Colonic mucosa (tissue), 4 donors: ENCODE measurements around the gene FBXO24. TPM values are rescaled to one million over a fixed set of nuclear protein-coding genes. Genes with fewer than 3 reads are reported as not detected.

Experiments
- DNase-seq: peaks from one replicate; pipeline ENCODE4 v3.0.0-alpha.2; 2020
- H3K27ac ChIP-seq: fragments of 200-600 bp; one replicate; pipeline ENCODE4 v1.8.0; 2021
- H3K27me3 ChIP-seq: fragments of 200-600 bp; one replicate; pipeline ENCODE4 v1.8.0; 2021
- H3K36me3 ChIP-seq: fragments of 200-600 bp; one replicate; pipeline ENCODE4 v1.8.0; 2021
- H3K4me1 ChIP-seq: fragments of 200-600 bp; one replicate; pipeline ENCODE4 v1.8.0; 2021; ENCODE audit warnings: mild to moderate bottlenecking
- H3K4me3 ChIP-seq: fragments of 200-600 bp; one replicate; pipeline ENCODE4 v1.8.0; 2021
- H3K9ac ChIP-seq, 2 donors: one replicate each; pipeline ENCODE4 v1.7.0; 2013; ENCODE audit warnings: control low read depth in 2 of 2, low read depth in 2 of 2, low read length in 2 of 2
- H3K9me3 ChIP-seq: fragments of 200-600 bp; one replicate; pipeline ENCODE4 v1.8.0; 2021
- intact Hi-C: fragments of 100-400 bp; cut with DNase I; formaldehyde crosslinking; loops from one replicate; pipeline ENCODE4 v1.14.1; 2022
- total RNA-seq, 2 donors: library from RNA; stranded (reverse); fragmentation: NEBNext Ultra II Directional in 1 of 2; extraction: Animal tissue kit (Norgen Biotek cat#: 25700) in 1 of 2; gene quantifications; one replicate each; pipeline ENCODE4 v1.2.1, GENCODE V29; 2021
- TF ChIP-seq, protein P1 (sequence below): fragments of 200-600 bp; IDR thresholded peaks from one replicate; pipeline ENCODE4 v1.8.0; 2022; ENCODE audit warnings: antibody characterized with exemption, mild to moderate bottlenecking
- donor health status: healthy.
- donor health status: DM: no; HTN: no; CAD: no.
- donor health status: DM: no; HTN: no; CAD: no.

The FBXO24 gene
- total RNA-seq, 2 donors from 2014 or later: 0.21 to 1.8 TPM

DNA sequence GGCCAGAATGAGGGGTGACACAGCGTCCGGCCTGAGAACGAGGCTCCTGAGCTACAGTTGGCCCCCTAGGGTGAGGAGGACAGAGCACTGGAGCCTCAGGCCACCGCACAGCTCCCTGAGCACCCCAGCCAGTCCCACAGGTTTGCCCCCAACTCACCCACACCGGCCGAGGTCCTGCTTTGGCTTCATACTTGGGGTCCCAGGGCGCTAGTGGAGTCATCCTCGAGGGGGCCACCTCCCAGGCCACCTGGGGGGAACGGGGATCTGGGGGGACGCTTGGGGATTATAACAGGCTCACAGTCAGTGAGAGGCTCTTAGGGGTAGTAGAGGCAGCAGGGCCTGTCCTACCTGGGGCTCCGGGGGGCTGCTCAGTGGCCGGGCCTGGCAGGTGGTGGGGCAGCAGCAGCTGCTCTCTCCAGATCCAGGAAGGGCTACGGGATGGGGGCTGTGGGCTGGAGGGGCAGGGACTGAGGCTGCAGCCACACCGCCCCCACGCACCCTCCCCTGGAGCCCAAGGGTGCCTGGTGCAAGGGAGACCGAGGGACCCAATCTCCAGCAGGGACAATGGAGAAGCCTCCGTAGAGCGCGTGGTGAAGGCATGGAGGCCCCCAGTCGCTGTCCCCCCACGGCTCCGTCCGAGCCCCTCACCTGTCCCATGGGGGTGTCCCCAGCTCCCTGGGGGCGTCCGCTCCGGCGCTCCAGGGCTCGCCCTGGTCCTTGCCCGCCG is 13.0 kb upstream of the FBXO24 start:
- H3K27ac ChIP-seq: no peak overlapping the region
- H3K36me3 ChIP-seq: peaks cover 6% of the 10 kb centered on the region
- DNase-seq: no peak
- TF ChIP-seq, protein P1, sequence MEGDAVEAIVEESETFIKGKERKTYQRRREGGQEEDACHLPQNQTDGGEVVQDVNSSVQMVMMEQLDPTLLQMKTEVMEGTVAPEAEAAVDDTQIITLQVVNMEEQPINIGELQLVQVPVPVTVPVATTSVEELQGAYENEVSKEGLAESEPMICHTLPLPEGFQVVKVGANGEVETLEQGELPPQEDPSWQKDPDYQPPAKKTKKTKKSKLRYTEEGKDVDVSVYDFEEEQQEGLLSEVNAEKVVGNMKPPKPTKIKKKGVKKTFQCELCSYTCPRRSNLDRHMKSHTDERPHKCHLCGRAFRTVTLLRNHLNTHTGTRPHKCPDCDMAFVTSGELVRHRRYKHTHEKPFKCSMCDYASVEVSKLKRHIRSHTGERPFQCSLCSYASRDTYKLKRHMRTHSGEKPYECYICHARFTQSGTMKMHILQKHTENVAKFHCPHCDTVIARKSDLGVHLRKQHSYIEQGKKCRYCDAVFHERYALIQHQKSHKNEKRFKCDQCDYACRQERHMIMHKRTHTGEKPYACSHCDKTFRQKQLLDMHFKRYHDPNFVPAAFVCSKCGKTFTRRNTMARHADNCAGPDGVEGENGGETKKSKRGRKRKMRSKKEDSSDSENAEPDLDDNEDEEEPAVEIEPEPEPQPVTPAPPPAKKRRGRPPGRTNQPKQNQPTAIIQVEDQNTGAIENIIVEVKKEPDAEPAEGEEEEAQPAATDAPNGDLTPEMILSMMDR: no peak
- no peak overlapping the region for H3K9ac ChIP-seq
- intact Hi-C loops: no loop called here
- H3K9me3 ChIP-seq: no peaks in the 10 kb centered on the region
- H3K4me3 ChIP-seq: no peak overlapping the region
- no peaks in the 10 kb centered on the region for H3K27me3 ChIP-seq
- peaks cover 7% of the 10 kb centered on the region for H3K4me1 ChIP-seq

DNA sequence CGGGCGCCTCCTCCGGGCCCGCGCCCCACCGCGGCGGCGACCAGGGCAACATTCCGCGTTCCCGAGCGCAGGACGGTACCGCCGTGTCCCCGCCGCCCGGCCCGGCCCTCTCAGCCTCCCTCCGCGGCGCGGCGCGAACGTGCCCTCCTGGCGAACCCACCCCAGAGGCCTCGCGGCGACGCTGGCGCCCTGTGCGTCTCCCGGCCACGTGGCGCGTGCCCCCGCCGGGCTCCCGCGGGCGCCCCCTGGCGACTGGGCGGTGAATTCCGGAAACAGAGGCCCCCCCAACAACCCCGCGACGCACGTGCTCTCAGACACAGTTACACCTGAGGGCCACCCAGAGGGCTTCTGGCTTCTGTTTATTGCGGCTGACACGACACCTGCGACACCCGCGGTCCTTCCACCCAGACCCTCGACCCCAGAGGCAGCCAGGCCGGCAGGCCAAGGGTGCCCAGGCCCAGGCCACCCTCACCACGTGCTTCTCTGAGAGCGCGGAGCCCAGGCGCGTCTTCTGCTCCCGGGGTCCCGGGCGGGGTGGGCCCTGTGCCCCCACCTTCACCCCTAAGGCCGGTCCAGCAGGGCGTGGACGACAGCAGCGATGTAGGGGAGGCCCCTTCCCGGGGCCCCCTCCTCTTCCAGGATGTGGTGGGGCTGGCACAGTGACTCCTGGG is 12.3 kb upstream of the FBXO24 start, which contains the start of gene SAP25:
Gene SAP25, minus strand, starts transcription at position 210 of the 671 bp plus-strand sequence. Its CDS starts 158 bp downstream, at position 52.
- Histone ChIP-seq H3K9ac (no peak within 1 kb of the TSS), H3K9me3 (no peaks in the 10 kb centered on the region), H3K4me3 (no peak within 1 kb of the TSS), H3K4me1 (peaks cover 7% of the 10 kb centered on the region), H3K27me3 (no peaks in the 10 kb centered on the region), H3K36me3 (peaks cover 13% of the 10 kb centered on the region), H3K27ac (no peak within 1 kb of the TSS)
- TF ChIP-seq, protein P1: no peak
- intact Hi-C loops: no loop called here
- DNase-seq: no peak

DNA sequence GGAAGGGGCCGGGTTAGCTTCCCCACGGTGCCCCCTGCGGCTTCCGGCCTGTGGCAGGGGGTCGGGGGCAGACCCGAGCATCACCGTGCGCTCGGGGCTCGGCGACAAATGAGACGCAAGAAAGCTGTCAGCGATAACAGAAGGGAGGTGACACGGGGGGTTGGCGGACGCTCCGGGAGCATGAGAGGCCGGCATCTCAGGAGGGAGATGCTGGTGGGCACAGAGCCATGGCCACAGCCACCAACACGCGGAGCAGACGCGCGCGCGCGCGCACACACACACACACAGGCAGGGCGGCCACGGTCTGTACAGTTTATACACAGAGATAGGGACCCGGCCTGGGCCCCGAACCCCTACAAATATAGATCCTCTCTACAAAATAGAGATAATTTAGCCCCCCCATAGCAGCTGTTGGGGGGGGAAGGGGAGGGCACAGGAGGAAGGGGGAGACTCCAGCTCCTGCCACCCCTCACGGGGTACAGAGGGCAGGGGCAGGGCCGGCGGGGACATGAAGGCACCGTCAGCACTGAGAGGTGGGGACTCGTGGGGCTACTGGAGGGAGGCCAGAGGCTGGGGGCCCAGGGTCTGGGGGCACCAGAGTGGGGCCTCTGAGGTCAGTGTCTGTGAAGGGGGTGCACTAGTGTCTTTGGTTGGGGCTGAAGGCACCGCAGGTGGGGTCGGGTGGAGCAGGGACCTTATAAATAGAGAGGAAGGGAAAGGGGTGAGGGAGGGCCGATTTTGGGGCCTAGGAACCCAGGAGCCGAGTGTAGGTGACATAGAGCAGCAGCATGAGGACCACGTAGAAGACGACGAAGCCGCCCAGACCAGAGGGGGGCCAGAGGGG is 11.5 kb upstream of the FBXO24 start:
- H3K9ac ChIP-seq: no peak overlapping the region
- DNase-seq: no peak
- H3K27me3 ChIP-seq: no peaks in the 10 kb centered on the region
- H3K36me3 ChIP-seq: peaks cover 13% of the 10 kb centered on the region
- H3K9me3 ChIP-seq: no peaks in the 10 kb centered on the region
- peaks cover 7% of the 10 kb centered on the region for H3K4me1 ChIP-seq
- H3K4me3 ChIP-seq: no peak overlapping the region
- no peak overlapping the region for H3K27ac ChIP-seq
- intact Hi-C loops: no loop called here
- TF ChIP-seq, protein P1: no peak

DNA sequence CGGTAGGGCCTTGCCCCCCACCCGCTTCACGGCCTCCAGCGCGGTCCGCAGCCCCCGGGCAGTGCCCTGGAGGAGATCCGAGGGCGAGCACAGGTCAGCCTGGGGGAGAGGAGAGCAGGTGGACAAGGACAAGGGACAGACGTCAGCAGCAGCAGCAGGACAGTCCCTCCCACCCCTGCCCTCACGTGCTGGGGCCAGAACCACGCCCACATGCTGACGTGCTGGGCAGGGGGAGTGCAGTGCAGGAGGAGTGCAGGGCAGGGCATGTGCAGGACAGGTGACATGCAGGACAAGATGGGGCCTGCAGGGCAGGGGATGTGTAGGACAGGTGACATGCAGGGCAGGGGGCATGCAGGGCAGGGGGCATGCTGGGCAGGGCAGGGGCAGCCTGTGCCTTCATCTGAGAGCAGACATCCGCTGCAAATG is 10.9 kb upstream of the FBXO24 start:
- no peaks in the 10 kb centered on the region for H3K9me3 ChIP-seq
- H3K27me3 ChIP-seq: no peaks in the 10 kb centered on the region
- no peak overlapping the region for H3K9ac ChIP-seq
- H3K27ac ChIP-seq: no peak overlapping the region
- H3K4me3 ChIP-seq: no peak overlapping the region
- peaks cover 2% of the 10 kb centered on the region for H3K4me1 ChIP-seq
- DNase-seq: no peak
- H3K36me3 ChIP-seq: peaks cover 13% of the 10 kb centered on the region
- TF ChIP-seq, protein P1: no peak
- intact Hi-C loops: no loop called here

DNA sequence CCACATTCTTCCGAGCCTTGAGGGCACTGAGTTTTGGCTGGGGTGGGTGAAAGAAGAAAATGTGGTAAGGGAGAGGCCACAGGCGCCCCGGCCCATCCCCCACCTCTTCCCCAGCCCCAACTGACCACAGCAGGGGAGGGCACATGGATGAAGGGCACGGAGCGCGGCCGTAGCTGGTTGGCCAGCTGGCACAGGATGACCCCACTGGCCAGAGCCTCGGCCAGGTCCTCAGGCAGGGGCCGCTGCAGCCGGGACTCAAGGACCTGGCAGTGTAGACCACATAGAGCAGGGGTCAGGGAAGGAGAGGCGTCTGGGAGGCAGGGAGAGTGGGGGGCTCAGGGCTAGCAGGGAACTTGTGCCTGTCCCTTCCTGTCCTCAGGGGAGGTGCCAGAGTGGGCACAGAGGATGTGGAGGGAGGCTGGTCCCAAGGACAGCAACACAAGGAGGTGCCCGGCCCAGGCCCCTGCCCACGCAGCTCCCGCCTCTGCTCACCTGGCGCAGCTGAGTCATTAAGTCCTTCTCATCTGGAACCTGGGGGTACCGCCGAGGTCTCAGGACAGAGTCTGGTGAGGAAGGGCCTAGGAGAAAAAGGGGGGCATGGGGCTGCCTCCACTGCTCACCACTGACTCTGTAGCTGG is 10.3 kb upstream of the FBXO24 start:
- TF ChIP-seq, protein P1: no peak
- Histone ChIP-seq H3K36me3 (peaks cover 13% of the 10 kb centered on the region), H3K27ac (no peak overlapping the region), H3K9me3 (no peaks in the 10 kb centered on the region), H3K27me3 (no peaks in the 10 kb centered on the region), H3K9ac (no peak overlapping the region), H3K4me3 (no peak overlapping the region), H3K4me1 (no peaks in the 10 kb centered on the region)
- intact Hi-C loops: no loop called here
- no peak for DNase-seq
